ENCODE results near the gene MAGEA2B.
"Not testable (repeated sequence)": the region's sequence is repeated elsewhere in the genome, so short reads cannot be mapped to it uniquely, and the experiment has no call there.

The MAGEA2B gene, protein sequence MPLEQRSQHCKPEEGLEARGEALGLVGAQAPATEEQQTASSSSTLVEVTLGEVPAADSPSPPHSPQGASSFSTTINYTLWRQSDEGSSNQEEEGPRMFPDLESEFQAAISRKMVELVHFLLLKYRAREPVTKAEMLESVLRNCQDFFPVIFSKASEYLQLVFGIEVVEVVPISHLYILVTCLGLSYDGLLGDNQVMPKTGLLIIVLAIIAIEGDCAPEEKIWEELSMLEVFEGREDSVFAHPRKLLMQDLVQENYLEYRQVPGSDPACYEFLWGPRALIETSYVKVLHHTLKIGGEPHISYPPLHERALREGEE

DNA sequence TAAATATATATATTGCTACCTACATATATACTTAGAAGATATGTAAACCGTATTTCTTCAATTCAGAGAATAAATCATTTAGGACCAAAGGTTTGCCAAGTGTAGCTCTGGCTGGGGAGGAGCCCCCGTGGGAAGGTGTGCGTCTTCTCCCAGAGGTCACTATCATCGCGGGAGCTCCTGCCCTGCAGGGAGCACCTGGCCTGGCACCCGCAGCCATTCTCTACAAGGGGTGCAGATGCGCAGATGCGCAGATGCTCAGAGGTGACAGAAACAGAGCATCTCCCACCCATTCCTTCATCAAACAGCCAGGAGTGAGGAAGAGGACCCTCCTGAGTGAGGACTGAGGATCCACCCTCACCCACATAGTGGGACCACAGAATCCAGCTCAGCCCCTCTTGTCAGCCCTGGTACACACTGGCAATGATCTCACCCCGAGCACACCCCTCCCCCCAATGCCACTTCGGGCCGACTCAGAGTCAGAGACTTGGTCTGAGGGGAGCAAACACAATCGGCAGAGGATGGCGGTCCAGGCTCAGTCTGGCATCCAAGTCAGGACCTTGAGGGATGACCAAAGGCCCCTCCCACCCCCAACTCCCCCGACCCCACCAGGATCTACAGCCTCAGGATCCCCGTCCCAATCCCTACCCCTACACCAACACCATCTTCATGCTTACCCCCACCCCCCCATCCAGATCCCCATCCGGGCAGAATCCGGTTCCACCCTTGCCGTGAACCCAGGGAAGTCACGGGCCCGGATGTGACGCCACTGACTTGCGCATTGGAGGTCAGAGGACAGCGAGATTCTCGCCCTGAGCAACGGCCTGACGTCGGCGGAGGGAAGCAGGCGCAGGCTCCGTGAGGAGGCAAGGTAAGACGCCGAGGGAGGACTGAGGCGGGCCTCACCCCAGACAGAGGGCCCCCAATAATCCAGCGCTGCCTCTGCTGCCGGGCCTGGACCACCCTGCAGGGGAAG is at the start of gene MAGEA2B:
TSS of gene MAGEA2B (plus strand) at position 814 of the 973 bp plus-strand sequence. CDS start 2,479 bp downstream, outside the sequence.
- not testable (repeated sequence) for DNase-seq (ENCODE audit: low read depth)

DNA sequence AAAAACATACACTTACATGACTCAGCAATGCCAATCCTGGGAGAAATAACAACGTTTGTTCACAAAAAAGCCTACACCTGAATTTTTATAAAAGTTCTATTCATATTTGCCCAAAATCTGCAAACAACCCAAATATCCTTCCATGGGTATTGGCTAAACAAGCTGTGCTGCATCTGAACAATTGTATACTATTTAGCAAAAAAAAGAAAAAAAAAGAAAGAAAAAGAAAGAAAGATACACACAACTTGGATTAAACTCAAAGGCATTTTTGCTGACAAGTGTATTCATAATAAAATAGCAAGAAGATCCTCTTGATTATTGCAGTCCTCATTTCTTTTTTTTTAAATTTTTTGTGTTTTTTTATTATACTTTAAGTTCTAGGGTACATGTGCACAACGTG is 40.3 kb upstream of the MAGEA2B start:
- DNase-seq (ENCODE audit: low read depth): no peak

DNA sequence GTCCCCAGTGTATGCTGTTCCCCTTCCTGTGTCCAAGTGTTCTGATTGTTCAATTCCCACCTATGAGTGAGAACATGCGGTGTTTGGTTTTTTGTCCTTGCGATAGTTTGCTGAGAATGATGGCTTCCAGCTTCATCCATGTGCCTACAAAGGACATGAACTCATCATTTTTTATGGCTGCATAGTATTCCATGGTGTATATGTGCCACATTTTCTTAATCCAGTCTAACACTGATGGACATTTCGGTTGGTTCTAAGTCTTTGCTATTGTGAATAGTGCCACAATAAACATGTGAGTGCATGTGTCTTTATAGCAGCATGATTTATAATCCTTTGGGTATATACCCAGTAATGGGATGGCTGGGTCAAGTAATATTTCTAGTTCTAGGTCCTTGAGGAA is 39.8 kb upstream of the MAGEA2B start:
- not testable (repeated sequence) for DNase-seq (ENCODE audit: low read depth)

DNA sequence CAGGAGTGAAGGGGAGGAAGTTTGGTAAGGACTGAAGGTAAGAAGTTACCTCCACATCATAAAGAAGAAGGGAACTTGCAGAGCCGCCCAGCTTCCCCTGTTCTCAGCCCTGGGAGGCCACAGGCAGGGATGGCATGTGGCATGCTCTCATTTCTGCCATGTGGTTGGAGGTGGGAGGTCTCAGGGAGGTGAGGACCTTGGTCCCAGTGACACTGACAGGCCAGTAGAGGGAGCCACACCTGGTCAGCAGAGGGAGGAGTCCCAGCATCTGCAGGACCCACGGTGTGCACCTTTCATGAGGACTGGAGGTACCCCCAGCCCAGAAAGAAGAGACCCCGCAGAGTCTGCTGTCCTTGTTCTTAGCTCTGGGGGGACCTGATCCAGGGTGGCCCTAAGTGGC is 33.4 kb upstream of the MAGEA2B start:
- DNase-seq (ENCODE audit: low read depth): not testable (repeated sequence)

DNA sequence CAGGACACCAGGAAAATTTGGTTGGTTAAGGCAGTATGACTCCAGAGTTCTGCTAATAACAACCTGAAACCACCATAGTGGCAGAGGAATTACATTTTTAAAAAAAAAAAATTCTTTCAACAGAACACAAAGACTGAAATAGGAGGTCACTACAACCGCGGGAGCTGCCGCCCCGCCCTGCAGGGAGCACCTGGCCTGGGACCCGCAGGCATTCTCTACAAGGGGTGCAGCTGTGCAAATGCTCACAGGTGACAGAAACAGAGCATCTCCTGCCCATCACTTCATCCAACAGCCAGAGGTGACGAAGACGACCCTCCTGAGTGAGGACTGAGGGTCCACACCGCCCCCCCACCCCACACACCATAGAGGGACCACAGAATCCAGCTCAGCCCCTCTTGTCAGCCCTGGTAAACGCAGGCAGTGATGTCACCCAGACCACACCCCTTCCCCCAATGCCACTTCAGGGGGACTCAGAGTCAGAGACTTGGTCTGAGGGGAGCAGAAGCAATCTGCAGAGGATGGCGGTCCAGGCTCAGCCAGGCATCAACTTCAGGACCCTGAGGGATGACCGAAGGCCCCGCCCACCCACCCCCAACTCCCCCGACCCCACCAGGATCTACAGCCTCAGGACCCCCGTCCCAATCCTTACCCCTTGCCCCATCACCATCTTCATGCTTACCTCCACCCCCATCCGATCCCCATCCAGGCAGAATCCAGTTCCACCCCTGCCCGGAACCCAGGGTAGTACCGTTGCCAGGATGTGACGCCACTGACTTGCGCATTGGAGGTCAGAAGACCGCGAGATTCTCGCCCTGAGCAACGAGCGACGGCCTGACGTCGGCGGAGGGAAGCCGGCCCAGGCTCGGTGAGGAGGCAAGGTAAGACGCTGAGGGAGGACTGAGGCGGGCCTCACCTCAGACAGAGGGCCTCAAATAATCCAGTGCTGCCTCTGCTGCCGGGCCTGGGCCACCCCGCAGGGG is 16.2 kb upstream of the MAGEA2B start, which contains the start of gene MAGEA3:
TSS of gene MAGEA3 (plus strand) at position 843 of the 980 bp plus-strand sequence. CDS start 2,039 bp downstream, outside the sequence.
- DNase-seq (ENCODE audit: low read depth): not testable (repeated sequence)

DNA sequence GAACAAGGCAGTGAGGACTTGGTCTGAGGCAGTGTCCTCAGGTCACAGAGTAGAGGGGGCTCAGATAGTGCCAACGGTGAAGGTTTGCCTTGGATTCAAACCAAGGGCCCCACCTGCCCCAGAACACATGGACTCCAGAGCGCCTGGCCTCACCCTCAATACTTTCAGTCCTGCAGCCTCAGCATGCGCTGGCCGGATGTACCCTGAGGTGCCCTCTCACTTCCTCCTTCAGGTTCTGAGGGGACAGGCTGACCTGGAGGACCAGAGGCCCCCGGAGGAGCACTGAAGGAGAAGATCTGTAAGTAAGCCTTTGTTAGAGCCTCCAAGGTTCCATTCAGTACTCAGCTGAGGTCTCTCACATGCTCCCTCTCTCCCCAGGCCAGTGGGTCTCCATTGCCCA is 14.0 kb upstream of the MAGEA2B start:
- not testable (repeated sequence) for DNase-seq (ENCODE audit: low read depth)

DNA sequence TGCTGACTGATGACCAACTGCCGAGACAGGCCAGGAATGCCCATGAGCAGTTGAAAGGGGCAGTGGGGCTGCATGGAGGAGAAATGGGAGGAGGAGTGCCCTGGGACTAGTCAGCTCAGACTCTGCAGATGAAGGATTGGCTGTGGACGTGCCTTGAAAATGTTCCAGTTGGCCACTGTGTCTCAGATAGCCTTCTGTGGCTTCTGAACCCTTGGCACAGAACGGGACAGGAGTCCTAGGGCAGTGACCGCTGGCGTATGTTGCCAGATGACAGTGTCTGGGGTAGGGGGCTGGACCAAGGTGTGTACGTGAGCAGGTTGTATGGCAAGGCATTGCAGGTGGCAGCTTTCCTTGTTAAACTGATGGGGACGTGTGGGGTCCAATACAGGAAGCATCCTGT is 7.9 kb upstream of the MAGEA2B start:
- not testable (repeated sequence) for DNase-seq (ENCODE audit: low read depth)

DNA sequence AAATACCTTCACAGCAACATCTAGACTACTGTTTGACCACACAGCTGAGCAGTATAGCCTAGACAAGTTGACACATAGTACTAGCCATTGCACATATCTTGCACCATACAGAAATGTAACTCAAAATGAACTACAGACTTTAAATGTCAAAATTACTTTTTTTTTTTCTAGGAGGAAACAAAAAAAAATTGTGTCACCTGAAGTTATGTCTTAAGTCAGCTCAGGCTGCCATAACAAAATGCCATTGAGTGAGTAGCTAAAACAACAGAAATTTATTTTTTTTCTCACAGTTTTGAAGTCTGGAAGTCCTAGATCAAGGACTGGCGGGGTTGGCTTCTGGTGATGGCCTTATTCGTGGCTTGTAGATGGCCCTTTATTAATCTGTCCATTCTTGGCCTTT is 5.3 kb upstream of the MAGEA2B start, which contains the start of gene CSAG2:
TSS of gene CSAG2 (minus strand) at position 101 of the 400 bp plus-strand sequence. CDS start 161 bp downstream, outside the sequence.
- DNase-seq (ENCODE audit: low read depth): not testable (repeated sequence)

DNA sequence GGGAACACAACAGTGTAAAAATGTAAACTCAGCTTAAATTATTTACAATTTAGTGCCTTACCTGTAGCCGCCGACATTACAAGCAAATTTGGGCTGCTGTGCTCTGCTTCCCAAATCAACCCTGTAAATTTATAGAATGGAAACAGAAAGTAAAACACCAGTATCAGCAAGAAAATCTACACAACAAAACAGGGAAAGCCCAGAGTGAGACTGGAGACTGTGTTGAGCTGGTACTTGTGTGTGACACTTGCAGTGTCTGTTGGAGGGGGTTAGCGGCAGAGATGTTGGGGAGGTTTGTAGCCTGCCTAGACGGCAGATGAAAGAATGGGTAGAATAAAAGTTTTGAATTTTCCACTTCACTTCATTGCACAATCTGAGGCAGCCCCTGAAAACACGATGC is 1.2 kb upstream of the MAGEA2B start:
- DNase-seq (ENCODE audit: low read depth): not testable (repeated sequence)

DNA sequence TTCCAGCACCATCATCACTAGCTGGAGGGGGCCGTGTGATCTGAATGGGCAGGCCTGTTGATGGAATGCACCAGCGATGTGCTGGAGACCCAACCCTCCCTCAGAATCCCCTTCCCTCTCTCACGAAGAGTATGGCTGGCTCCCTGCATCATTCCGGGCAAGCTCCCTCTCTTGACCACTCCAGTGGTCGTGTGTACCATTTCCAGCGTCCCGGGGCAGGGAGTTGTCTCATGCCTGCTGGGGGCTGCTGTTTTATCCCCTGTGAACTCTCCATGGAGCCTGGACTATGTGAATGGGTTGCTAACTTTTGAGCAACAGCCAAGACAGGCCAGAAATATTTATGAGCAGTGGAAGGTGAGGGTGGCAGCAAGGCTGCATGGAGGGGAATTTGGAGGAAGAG is 11.0 kb downstream of the MAGEA2B start:
- no peak for DNase-seq (ENCODE audit: low read depth)

DNA sequence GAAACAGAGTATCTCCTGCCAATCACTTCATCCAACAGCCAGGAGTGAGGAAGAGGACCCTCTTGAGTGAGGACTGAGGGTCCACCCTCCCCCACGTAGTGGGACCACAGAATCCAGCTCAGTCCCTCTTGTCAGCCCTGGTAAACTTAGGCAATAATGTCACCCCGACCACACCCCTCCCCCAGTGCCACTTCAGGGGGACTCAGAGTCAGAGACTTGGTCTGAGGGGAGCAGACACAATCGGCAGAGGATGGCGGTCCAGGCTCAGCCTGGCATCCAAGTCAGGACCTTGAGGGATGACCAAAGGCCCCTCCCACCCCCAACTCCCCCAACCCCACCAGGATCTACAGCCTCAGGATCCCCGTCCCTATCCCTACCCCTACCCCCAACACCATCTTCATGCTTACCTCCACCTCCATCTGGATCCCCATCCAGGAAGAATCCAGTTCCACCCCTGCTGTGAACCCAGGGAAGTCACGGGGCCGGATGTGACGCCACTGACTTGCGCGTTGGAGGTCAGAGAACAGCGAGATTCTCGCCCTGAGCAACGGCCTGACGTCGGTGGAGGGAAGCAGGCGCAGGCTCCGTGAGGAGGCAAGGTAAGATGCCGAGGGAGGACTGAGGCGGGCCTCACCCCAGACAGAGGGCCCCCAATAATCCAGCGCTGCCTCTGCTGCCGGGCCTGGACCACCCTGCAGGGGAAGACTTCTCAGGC is 19.0 kb downstream of the MAGEA2B start, which contains the start of the genes CSAG1 and MAGEA12:
TSS of gene CSAG1 (minus strand) at position 461 of the 715 bp plus-strand sequence. CDS start 1,261 bp downstream, outside the sequence.
TSS of gene MAGEA12 (plus strand) at position 497 of the 715 bp plus-strand sequence. CDS start 2,405 bp downstream, outside the sequence.
- no peak for DNase-seq (ENCODE audit: low read depth)

DNA sequence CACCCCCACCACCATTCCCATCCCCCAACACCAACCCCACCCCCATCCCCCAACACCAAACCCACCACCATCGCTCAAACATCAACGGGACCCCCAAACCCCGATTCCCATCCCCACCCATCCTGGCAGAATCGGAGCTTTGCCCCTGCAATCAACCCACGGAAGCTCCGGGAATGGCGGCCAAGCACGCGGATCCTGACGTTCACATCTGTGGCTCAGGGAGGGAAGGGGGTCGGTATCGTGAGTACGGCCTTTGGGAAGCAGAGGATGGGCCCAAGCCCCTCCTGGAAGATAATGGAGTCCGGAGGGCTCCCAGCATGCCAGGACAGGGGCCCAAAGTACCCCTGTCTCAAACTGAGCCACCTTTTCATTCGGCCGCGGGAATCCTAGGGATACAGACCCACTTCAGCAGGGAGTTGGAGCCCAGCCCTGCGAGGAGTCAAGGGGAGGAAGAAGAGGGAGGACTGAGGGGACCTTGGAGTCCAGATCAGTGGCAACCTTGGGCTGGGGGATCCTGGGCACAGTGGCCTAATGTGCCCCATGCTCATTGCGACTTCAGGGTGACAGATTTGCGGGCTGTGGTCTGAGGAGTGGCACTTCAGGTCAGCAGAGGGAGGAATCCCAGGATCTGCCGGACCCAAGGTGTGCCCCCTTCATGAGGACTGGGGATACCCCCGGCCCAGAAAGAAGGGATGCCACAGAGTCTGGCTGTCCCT is 19.9 kb downstream of the MAGEA2B start:
- not testable (repeated sequence) for DNase-seq (ENCODE audit: low read depth)

DNA sequence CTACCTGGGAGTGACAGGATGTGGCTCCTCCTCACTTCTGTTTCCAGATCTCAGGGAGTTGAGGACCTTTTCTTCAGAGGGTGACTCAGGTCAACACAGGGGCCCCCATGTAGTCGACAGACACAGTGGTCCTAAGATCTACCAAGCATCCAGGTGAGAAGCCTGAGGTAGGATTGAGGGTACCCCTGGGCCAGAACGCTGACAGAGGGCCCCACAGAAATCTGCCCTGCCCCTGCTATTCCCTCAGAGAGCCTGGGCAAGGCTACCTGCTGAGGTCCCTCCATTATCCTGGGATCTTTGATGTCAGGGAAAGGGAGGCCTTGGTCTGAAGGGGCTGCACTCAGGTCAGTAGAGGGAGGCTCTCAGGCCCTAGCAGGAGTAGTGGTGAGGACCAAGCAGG is 20.7 kb downstream of the MAGEA2B start:
- DNase-seq (ENCODE audit: low read depth): no peak

DNA sequence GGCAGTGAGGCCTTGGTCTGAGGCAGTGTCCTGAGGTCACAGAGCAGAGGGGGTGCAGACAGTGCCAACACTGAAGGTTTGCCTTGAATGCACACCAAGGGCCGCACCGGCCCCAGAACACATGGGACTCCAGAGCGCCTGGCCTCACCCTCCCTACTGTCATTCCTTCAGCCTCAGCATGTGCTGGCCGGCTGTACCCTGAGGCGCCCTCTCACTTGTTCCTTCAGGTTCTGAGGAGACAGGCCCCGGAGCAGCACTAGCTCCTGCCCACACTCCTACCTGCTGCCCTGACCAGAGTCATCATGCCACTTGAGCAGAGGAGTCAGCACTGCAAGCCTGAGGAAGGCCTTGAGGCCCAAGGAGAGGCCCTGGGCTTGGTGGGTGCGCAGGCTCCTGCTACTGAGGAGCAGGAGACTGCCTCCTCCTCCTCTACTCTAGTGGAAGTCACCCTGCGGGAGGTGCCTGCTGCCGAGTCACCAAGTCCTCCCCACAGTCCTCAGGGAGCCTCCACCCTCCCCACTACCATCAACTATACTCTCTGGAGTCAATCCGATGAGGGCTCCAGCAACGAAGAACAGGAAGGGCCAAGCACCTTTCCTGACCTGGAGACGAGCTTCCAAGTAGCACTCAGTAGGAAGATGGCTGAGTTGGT is 21.6 kb downstream of the MAGEA2B start:
- DNase-seq (ENCODE audit: low read depth): no peak

DNA sequence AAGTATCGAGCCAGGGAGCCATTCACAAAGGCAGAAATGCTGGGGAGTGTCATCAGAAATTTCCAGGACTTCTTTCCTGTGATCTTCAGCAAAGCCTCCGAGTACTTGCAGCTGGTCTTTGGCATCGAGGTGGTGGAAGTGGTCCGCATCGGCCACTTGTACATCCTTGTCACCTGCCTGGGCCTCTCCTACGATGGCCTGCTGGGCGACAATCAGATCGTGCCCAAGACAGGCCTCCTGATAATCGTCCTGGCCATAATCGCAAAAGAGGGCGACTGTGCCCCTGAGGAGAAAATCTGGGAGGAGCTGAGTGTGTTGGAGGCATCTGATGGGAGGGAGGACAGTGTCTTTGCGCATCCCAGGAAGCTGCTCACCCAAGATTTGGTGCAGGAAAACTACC is 22.1 kb downstream of the MAGEA2B start:
- not testable (repeated sequence) for DNase-seq (ENCODE audit: low read depth)

DNA sequence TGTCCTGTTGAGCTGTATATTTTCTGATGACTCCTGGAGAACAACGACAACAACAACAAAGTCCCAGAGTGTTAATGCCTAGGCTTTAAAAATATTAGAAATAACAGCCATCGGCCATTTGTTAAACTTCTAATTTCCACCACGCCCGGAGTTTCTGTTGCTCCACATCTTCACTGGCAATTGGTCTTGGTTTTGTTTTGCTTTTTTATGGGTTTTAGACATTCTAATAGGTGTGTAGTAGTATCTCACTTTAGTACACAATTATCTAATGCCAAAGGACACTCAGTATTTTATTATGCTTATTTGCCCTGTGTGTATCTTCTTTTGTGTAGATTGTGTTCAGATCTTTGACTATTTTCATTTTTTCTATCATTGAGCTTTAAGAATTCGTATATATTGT is 24.1 kb downstream of the MAGEA2B start:
- no peak for DNase-seq (ENCODE audit: low read depth)

DNA sequence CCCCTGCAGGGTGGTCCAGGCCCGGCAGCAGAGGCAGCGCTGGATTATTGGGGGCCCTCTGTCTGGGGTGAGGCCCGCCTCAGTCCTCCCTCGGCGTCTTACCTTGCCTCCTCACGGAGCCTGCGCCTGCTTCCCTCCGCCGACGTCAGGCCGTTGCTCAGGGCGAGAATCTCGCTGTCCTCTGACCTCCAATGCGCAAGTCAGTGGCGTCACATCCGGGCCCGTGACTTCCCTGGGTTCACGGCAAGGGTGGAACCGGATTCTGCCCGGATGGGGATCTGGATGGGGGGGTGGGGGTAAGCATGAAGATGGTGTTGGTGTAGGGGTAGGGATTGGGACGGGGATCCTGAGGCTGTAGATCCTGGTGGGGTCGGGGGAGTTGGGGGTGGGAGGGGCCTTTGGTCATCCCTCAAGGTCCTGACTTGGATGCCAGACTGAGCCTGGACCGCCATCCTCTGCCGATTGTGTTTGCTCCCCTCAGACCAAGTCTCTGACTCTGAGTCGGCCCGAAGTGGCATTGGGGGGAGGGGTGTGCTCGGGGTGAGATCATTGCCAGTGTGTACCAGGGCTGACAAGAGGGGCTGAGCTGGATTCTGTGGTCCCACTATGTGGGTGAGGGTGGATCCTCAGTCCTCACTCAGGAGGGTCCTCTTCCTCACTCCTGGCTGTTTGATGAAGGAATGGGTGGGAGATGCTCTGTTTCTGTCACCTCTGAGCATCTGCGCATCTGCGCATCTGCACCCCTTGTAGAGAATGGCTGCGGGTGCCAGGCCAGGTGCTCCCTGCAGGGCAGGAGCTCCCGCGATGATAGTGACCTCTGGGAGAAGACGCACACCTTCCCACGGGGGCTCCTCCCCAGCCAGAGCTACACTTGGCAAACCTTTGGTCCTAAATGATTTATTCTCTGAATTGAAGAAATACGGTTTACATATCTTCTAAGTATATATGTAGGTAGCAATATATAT is 39.5 kb downstream of the MAGEA2B start, which contains the start of gene MAGEA2:
TSS of gene MAGEA2 (minus strand) at position 157 of the 965 bp plus-strand sequence. CDS start 2,479 bp downstream, outside the sequence.
- DNase-seq (ENCODE audit: low read depth): not testable (repeated sequence)

DNA sequence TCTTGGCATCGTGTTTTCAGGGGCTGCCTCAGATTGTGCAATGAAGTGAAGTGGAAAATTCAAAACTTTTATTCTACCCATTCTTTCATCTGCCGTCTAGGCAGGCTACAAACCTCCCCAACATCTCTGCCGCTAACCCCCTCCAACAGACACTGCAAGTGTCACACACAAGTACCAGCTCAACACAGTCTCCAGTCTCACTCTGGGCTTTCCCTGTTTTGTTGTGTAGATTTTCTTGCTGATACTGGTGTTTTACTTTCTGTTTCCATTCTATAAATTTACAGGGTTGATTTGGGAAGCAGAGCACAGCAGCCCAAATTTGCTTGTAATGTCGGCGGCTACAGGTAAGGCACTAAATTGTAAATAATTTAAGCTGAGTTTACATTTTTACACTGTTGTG is 40.4 kb downstream of the MAGEA2B start:
- DNase-seq (ENCODE audit: low read depth): not testable (repeated sequence)

Measured in GM04503 (cell line).